ENCODE measurements around the gene GSN.

GSN gene

DNA sequence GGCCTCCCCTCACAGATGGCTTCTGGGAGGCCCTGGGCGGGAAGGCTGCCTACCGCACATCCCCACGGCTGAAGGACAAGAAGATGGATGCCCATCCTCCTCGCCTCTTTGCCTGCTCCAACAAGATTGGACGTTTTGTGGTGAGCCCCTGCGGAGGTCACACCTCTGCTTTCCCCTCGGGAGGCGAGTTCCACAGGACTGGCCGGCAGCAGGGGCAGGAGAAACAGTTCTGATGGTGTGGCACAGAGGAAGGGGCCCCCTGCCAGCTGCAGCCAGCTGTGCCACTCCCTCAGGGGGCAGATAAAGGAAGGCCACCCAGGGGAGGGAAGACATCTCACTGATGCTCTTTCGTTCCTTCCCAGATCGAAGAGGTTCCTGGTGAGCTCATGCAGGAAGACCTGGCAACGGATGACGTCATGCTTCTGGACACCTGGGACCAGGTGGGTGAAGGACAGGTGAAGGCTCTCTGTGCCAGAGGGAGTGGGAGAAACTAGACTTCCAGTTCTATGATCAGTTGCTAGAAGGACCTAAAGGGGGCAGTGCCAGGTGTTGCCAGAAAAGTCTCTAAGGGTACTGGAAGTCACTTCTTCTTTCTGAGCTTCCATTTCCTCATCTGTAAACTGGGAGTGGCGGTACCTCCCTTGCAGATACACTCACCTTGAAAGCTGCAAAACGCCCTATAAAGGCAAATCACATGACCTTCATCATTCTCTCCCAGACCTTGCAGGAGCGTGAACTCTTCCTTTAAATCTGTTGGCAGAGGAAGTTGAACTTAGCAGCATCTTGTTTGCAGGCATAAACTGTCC is 61.1 kb downstream of the GSN start:
- no peak overlapping the region for H3K4me3 ChIP-seq (IDR thresholded peaks at IDR 0.05; ENCODE audit: insufficient read depth, low read depth, low read length)
- no peaks in the 10 kb centered on the region for H3K36me3 ChIP-seq (ENCODE audit: insufficient read depth)
- TF ChIP-seq, protein P1, sequence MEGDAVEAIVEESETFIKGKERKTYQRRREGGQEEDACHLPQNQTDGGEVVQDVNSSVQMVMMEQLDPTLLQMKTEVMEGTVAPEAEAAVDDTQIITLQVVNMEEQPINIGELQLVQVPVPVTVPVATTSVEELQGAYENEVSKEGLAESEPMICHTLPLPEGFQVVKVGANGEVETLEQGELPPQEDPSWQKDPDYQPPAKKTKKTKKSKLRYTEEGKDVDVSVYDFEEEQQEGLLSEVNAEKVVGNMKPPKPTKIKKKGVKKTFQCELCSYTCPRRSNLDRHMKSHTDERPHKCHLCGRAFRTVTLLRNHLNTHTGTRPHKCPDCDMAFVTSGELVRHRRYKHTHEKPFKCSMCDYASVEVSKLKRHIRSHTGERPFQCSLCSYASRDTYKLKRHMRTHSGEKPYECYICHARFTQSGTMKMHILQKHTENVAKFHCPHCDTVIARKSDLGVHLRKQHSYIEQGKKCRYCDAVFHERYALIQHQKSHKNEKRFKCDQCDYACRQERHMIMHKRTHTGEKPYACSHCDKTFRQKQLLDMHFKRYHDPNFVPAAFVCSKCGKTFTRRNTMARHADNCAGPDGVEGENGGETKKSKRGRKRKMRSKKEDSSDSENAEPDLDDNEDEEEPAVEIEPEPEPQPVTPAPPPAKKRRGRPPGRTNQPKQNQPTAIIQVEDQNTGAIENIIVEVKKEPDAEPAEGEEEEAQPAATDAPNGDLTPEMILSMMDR (conservative IDR thresholded peaks at IDR 0.05; ENCODE audit: low read depth, low read length) = no peak
- H4K20me1 ChIP-seq (ENCODE audit: insufficient read depth) = no peaks in the 10 kb centered on the region
- no peak overlapping the region for H3K27ac ChIP-seq
- no peaks in the 10 kb centered on the region for H3K27me3 ChIP-seq (ENCODE audit: insufficient read depth, low read depth)
- no peak overlapping the region for H2AFZ ChIP-seq (ENCODE audit: low read depth)
- no peaks in the 10 kb centered on the region for H3K79me2 ChIP-seq (ENCODE audit: insufficient read depth, low read depth)
- no peak overlapping the region for H3K4me2 ChIP-seq
- no peak overlapping the region for H3K9ac ChIP-seq
- no peaks in the 10 kb centered on the region for H3K4me1 ChIP-seq (ENCODE audit: low read depth, poor library complexity, severe bottlenecking)

- Histone ChIP-seq H3K79me2 (ENCODE audit: insufficient read depth, low read depth) (no peaks in the 10 kb centered on the region), H3K9ac (no peak overlapping the region), H2AFZ (ENCODE audit: low read depth) (no peak overlapping the region), H3K36me3 (ENCODE audit: insufficient read depth) (no peaks in the 10 kb centered on the region), H4K20me1 (ENCODE audit: insufficient read depth) (no peaks in the 10 kb centered on the region), H3K27me3 (ENCODE audit: insufficient read depth, low read depth) (no peaks in the 10 kb centered on the region), H3K4me2 (no peak overlapping the region), H3K4me1 (ENCODE audit: low read depth, poor library complexity, severe bottlenecking) (no peaks in the 10 kb centered on the region), H3K27ac (no peak overlapping the region), H3K4me3 (IDR thresholded peaks at IDR 0.05; ENCODE audit: insufficient read depth, low read depth, low read length) (no peak overlapping the region)
- TF ChIP-seq, protein P1 (conservative IDR thresholded peaks at IDR 0.05; ENCODE audit: low read depth, low read length) = no peak
These were observed 63.6 kb downstream of the GSN start for GRCh38 chr9:121331549-121331948.

DNA sequence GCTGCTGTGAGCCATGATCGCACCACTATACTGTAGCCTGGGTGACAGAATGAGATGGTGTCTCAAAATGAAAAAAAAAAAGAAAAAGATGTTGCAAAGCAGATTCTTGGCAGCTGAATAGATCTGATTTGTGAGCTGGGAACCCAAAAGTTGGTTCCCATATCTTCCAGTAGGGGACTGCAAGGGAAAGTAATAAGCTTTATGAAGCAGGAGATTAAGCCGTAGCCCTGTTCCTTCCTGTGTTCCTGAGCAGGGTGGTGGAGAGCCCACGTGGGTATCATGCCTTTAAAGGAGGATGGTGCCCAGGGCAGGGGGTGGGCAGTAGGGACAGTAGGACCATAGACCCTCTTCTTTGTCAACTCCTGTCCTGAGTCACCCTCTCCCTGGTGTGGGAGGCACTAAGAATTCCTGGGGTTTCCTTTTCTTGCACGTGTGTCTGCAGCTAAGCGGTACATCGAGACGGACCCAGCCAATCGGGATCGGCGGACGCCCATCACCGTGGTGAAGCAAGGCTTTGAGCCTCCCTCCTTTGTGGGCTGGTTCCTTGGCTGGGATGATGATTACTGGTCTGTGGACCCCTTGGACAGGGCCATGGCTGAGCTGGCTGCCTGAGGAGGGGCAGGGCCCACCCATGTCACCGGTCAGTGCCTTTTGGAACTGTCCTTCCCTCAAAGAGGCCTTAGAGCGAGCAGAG is 64.2 kb downstream of the GSN start:
- Histone ChIP-seq H3K79me2 (ENCODE audit: insufficient read depth, low read depth) (no peaks in the 10 kb centered on the region), H3K4me1 (ENCODE audit: low read depth, poor library complexity, severe bottlenecking) (no peaks in the 10 kb centered on the region), H2AFZ (ENCODE audit: low read depth) (no peak overlapping the region), H3K27me3 (ENCODE audit: insufficient read depth, low read depth) (no peaks in the 10 kb centered on the region), H3K36me3 (ENCODE audit: insufficient read depth) (no peaks in the 10 kb centered on the region), H4K20me1 (ENCODE audit: insufficient read depth) (no peaks in the 10 kb centered on the region), H3K9ac (no peak overlapping the region), H3K27ac (no peak overlapping the region), H3K4me3 (IDR thresholded peaks at IDR 0.05; ENCODE audit: insufficient read depth, low read depth, low read length) (no peak overlapping the region), H3K4me2 (no peak overlapping the region)
- TF ChIP-seq, protein P1 (conservative IDR thresholded peaks at IDR 0.05; ENCODE audit: low read depth, low read length) = no peak

DNA sequence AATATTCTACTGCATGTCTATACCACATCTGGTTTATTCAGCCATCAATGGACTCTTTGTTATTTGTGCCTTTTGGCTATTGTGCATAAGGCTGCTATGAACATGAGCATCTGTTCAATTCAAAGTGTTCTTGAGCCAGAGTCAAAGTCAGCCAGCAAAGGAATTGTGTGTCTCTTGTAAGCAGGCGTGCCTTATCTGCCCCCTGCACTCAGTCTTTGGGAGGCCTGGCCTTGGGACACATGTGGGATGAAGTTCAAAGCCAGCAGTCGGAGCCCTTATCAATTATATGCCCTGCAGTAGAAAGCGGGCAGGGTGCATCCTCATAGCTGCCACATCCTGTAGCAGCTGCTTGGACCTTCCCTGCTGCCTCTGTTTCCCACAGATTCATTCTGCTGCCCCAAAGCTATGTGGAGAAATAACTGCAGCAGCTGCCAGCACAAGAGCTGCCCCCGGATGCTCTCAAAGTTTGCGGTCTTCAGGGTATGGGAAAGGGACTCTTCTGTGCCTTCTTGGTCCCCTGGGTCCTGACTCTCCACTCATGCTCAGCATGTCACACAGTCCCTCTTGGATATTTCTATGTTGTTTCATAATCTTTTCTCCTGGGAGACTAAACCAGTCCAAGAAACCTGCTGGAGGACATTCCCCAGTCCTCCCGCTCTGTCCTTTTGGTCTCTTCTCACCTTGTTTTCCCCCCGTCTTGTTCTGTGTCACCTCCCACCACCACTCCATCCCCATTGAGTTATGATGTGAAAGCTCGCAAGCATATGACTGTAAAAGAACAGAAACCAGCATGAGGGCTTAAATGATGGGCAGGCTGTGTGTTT is 66.2 kb downstream of the GSN start:
- TF ChIP-seq, protein P1 (conservative IDR thresholded peaks at IDR 0.05; ENCODE audit: low read depth, low read length) = no peak
- peaks cover under 1% of the 10 kb centered on the region for H3K4me1 ChIP-seq (ENCODE audit: low read depth, poor library complexity, severe bottlenecking)
- H3K27me3 ChIP-seq (ENCODE audit: insufficient read depth, low read depth) = no peaks in the 10 kb centered on the region
- no peaks in the 10 kb centered on the region for H4K20me1 ChIP-seq (ENCODE audit: insufficient read depth)
- H3K36me3 ChIP-seq (ENCODE audit: insufficient read depth) = no peaks in the 10 kb centered on the region
- H3K9ac ChIP-seq = no peak overlapping the region
- no peak overlapping the region for H2AFZ ChIP-seq (ENCODE audit: low read depth)
- H3K27ac ChIP-seq = no peak overlapping the region
- no peaks in the 10 kb centered on the region for H3K79me2 ChIP-seq (ENCODE audit: insufficient read depth, low read depth)
- no peak overlapping the region for H3K4me2 ChIP-seq
- H3K4me3 ChIP-seq (IDR thresholded peaks at IDR 0.05; ENCODE audit: insufficient read depth, low read depth, low read length) = no peak overlapping the region

Measured in KMS-11 (cell line).